Measurements from ENCODE around the gene CBX2. TPM values are rescaled to one million over a fixed set of nuclear protein-coding genes. Genes with fewer than 3 reads are reported as not detected.

Gene CBX2
- total RNA-seq, 1 donor from 2014 or later: 11.9 TPM

DNA sequence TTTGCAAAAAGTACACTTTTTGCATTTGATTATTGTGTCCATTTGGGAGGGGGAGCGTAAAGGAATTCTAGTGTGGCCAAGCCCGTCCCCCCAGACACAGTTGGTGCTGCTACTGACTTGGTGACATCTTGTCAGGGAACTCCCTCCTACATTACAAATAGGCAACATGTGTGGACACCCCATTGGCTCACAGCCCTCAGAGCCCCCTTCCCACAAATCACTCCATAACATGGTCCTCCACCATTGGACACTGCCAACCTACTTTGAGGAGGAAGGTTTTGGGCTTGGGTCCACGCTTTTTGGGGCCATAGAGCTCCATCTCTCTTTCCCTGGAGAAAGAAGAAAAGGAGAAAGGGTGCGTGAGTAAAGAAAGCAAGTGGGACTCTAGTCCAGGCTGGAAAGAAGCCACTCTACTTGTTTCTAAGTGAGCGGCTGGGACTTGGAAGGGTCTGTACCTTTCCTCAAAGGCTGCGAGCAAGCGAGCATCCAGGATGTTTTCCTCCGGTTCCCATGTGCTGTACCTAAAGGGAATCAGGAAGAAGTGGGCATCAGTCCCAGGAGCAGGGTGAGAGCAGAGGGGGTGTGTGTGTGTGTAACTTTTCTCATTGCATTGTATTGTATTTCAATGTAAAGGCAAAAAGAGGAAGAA lies 18.0 kb downstream of the CBX2 start:
- DNase-seq (ENCODE audit: low read depth): no peak
- peak overlapping the region; percentile 84 for H3K4me3 ChIP-seq (ENCODE audit: low read depth, low read length)
- peaks cover 60% of the 10 kb centered on the region for H3K27me3 ChIP-seq (ENCODE audit: control insufficient read depth, insufficient read depth, low read length)
- H3K36me3 ChIP-seq (ENCODE audit: control insufficient read depth, insufficient read depth, low read length): no peaks in the 10 kb centered on the region
- TF ChIP-seq, protein P1, sequence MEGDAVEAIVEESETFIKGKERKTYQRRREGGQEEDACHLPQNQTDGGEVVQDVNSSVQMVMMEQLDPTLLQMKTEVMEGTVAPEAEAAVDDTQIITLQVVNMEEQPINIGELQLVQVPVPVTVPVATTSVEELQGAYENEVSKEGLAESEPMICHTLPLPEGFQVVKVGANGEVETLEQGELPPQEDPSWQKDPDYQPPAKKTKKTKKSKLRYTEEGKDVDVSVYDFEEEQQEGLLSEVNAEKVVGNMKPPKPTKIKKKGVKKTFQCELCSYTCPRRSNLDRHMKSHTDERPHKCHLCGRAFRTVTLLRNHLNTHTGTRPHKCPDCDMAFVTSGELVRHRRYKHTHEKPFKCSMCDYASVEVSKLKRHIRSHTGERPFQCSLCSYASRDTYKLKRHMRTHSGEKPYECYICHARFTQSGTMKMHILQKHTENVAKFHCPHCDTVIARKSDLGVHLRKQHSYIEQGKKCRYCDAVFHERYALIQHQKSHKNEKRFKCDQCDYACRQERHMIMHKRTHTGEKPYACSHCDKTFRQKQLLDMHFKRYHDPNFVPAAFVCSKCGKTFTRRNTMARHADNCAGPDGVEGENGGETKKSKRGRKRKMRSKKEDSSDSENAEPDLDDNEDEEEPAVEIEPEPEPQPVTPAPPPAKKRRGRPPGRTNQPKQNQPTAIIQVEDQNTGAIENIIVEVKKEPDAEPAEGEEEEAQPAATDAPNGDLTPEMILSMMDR (IDR thresholded peaks at IDR 0.05; ENCODE audit: insufficient read depth, low read length, poor library complexity, severe bottlenecking): no peak

DNA sequence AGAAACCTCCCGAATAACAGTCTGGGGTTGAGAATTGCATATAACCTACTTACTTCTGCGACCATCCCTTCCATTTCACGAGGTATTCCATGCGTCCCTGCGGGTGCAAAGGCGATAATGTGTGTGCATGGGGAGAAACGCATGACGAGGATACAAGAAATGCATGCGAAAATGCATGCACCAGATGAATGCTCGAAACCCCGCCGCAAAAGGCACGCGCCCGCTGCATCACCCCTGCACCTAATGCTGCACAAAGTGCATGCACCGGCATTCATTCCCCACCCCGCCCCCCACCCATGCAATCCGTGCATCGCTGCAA lies 18.5 kb downstream of the CBX2 start:
- H3K4me3 ChIP-seq (ENCODE audit: low read depth, low read length): peak overlapping the region; percentile 84
- H3K27me3 ChIP-seq (ENCODE audit: control insufficient read depth, insufficient read depth, low read length): peaks cover 60% of the 10 kb centered on the region
- DNase-seq (ENCODE audit: low read depth): no peak
- no peaks in the 10 kb centered on the region for H3K36me3 ChIP-seq (ENCODE audit: control insufficient read depth, insufficient read depth, low read length)
- TF ChIP-seq, protein P1 (IDR thresholded peaks at IDR 0.05; ENCODE audit: insufficient read depth, low read length, poor library complexity, severe bottlenecking): no peak

DNA sequence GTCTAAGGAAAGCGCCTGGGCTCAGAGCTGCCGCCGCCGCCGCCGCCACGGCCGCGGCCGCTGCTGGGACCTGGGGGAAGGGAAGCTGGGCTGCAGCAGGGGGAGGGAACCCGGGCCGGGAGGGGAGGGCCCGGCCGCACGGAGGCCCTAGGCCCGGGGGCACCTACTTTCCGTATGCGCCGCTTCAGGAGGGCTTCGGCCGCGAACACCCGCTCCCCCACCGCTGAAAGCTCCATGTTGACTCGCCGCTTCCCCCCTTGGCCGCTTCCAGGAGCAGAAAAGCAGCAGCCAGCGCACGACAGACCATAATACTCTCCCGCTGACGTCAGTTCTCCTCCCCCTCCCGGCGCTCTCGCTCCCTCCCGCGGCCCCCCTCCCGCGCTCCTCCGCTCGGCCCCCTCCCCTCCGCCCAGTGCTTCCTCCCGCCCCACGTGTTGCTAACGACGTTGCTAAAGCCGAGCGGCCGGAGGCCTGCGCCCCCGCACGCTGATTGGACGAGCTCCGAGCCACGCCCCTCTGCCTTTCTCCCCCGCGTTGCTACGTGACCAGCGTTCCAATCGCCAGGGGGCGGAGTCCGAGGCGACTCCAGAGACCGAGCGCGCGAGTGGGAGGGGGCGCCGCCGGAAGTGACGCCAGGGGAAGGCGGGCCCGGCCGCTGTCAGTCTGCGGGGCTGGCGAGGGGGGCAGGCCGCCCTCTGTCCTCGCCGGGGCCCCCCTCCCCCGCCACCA lies 19.0 kb downstream of the CBX2 start, which contains the start of gene CBX8:
CBX8 (minus strand) TSS at position 315 of the 729 bp plus-strand sequence; CDS start at position 236, 79 bp downstream.
- H3K4me3 ChIP-seq (ENCODE audit: low read depth, low read length): peak within 1 kb of the TSS; percentile 84
- H3K27me3 ChIP-seq (ENCODE audit: control insufficient read depth, insufficient read depth, low read length): peaks cover 60% of the 10 kb centered on the region
- peak; percentile 89 for DNase-seq (ENCODE audit: low read depth)
- no peaks in the 10 kb centered on the region for H3K36me3 ChIP-seq (ENCODE audit: control insufficient read depth, insufficient read depth, low read length)
- TF ChIP-seq, protein P1 (IDR thresholded peaks at IDR 0.05; ENCODE audit: insufficient read depth, low read length, poor library complexity, severe bottlenecking): peak; percentile 5

DNA sequence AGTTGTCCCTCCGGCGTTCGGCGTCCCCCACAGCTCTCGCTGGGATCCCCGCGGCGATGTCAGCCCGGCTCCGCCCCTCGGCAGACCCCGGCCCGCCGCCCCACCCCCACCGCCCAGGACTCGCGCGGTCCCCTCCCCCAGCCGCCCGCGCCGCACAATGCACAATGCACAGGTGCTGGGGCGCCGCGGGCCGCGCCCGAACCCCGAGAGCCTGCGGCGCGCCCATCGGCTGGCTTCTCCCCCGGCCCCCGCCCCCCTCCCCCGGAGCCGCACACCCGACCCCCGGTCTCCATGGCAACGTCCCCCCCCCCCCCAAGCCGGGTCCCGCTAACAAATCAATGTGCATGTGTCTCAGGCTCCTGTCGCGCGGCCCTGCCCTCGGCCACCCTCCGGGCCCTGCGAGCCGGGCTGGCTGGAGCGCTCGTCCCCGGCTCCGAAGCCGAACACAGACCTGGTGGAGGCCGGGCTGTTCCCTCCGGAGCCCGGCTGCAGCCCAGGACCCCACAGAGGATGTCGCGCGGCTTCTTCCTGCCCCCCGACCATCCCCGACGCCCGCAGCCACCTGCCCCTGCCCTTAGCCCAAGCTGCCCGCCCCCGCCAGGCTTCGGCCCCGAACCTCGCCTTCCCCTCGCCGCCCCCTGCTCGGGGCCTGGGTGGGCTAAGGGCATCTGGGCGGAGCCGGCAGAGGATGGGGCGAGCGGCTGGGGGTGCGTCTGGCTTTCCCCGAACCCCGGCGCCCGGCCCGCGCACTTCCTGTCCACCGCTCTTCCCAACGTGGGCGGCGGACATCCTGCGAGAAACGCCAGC lies 19.7 kb downstream of the CBX2 start:
- TF ChIP-seq, protein P1 (IDR thresholded peaks at IDR 0.05; ENCODE audit: insufficient read depth, low read length, poor library complexity, severe bottlenecking): no peak
- Histone ChIP-seq H3K36me3 (ENCODE audit: control insufficient read depth, insufficient read depth, low read length) (no peaks in the 10 kb centered on the region), H3K27me3 (ENCODE audit: control insufficient read depth, insufficient read depth, low read length) (peaks cover 61% of the 10 kb centered on the region), H3K4me3 (ENCODE audit: low read depth, low read length) (peak overlapping the region; percentile 64)
- no peak for DNase-seq (ENCODE audit: low read depth)

DNA sequence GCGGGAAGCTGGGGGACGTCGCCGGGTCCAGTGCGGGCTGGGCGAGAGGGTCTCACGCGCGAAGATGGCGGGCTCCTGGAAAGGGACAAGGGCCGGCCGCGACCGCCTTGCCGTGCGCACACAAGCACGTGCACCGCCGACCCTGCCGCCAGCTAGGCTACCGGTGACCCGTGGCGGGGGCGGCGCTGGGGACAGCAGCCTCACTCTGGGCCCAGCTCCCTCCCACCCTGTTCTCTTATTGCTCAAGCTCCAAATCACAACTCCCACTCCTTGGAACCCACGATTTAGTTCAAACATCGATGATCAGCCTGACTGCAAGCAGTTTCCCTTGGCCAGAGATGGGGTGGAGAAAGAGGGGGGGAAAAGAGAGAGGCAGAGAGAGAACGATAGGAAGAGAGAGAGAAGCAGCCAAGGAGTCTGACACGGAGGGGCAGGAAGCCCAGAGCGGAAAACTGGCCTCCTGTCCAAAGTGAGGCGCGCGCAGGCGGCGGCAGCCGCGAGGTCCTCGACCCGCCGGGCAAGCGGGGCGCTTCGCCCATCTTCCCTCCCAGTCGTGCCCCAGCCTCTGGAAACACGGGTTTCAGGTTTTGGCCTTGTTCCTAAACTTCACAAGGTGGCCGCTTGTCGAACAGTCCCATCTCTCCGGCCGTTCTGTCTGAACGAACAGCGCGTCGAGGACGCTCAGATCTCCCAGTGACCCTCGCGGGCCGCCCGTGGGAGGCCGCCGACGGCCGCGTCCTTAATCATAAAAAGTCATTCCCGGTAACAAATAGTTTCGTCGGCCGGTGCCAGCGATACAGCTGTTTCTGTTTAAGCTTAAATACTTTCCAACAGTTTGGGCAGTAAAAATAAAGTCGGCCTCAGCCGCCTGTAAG lies 20.6 kb downstream of the CBX2 start:
- no peak for DNase-seq (ENCODE audit: low read depth)
- H3K27me3 ChIP-seq (ENCODE audit: control insufficient read depth, insufficient read depth, low read length): peaks cover 61% of the 10 kb centered on the region
- H3K36me3 ChIP-seq (ENCODE audit: control insufficient read depth, insufficient read depth, low read length): no peaks in the 10 kb centered on the region
- TF ChIP-seq, protein P1 (IDR thresholded peaks at IDR 0.05; ENCODE audit: insufficient read depth, low read length, poor library complexity, severe bottlenecking): no peak
- H3K4me3 ChIP-seq (ENCODE audit: low read depth, low read length): peak overlapping the region; percentile 64
